Ammon's horn (tissue), 1 donor: ENCODE results near the gene ACP1.

Experiments
- DNase-seq: peaks from one replicate; pipeline ENCODE4 v3.0.0-alpha.2; 2016; ENCODE audit warnings: low spot score

The ACP1 gene

DNA sequence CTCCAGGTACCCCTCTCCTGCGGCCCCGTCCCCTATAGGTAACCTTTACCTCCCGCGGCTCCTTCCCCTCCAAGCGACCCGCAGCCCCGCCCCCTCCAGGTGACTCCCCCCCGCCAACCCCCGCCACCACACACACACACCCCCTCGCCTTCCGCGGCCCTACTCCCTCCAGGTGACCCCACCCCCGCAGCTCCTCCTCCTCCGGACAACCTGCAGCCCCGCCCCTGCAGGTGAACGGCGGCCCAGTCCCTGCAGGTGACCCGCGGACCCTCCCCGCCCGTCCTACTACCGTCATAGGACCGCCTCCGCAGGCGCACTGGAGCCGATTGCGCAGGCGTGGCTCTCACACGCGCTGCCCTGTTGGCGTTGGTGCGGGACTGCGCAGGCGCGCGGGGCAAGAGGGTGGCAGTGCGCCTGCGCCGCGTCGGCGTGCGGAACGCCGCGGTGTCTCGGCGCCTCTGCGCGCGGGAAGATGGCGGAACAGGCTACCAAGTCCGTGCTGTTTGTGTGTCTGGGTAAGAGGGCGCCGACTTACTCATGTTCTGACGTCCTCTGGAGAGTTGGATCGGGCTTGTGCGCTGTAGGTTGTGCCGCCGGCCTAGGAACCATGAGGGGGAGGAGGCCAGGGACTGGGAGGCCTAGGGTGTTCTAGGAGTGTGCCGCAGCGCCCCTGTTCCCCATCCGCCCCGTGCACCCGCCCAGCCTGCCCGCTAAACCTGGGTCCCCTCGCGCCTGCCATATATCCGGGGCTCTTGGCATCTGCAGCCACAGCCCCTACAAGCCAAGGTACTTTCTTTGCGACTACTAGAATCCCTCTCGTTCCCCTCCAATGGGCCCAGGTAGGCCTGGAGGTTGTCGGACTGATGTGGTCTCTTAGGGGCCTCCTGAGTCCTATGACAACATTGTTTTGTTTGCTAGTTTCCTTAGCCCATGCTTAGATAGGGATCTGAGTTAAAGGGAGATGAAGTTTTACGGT, at the start of gene ACP1:
TSS of gene ACP1 (plus strand) at position 455 of the 976 bp plus-strand sequence. CDS start at position 473, 18 bp downstream.
- DNase-seq: peak; percentile 94

DNA sequence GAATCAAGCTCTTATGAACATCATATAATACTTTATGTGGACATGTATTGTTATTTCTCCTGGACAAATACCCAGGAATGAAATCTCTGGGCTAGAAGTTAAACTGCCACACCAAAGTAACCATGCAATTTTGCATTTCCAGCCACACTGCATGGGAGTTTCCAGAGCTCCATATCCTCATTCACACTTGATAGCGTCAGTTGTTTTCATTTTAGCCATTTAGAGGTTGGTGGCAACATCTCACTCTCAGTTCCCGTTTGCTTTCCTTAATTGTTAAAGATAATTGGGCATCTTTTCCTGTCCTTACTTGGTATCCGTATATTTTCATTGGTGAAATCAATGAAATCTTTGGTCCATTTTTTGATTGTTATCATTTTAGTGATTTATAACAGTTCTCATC, 48.7 kb upstream of the ACP1 start:
- no peak for DNase-seq

DNA sequence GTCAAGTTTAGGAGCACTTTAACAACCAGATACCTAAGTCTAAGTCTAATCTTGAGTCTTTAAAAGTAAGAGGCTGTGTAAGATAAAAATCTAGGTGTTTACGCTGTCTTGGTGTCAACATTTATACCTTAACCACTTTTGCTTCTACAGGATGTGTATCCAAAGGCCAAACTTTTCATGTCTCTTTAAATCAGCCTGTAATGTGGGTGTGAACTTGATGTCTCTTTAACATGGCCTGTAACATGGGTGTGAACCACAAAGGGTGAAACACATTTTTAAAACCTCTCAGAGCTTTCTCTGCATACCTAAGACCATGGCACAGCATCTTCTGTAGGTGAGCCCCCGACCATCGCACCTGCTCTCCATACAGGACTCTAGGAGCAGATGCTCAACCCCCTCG, 41.3 kb upstream of the ACP1 start:
- DNase-seq: no peak

DNA sequence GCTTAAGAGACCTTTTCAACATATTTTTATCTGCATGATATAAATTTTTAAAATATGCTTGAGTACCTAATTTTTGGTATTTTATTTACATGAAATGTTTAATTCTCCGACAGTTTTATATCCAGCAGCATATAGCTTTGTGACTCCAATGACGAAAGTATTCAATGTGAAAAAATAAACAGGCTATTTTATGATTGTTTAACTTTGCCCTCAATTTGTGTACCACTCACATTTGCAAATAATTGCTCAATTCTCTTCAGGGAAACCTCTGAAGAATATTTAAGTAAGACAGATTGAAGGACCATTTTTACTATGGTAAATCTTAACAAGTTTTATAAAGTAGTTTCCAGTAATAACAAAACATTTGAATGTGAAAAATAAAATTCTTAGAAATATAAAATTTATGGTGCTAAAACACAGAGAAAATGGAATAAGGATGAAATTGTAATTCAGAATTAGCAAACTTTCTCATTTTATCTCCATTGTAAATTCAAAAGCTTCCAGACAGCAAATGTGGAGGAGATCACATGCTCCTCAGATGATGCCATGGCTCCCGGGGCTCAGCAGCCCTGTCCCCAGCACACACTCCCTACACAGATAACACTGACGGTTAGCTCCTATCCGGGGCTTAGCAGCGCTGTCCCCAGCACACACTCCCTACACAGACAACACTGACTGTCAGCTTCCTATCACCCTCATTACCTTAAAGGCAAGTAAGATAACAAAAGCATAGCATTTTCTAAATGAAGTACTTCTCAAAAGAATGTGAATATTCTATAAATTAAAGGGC, 40.6 kb upstream of the ACP1 start:
- DNase-seq: peak; percentile 56

DNA sequence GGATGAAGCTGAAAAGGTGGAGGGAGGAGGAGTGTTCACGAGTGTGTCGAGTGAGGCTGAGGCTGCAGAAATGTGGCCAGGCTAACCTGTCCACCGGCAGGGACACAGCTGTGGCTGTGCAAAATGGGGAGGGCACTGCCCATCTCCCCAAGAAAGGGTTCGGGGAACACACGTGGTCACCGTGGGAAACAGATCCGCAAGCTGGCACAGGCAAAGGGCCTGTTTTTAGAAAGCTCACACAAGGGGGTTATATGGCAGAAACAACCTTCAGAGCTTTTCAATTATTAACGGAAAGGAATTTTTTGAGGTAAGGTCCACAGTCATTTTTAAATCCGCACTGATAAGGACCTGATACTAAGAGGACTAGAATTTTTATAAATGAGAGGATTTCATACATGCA, 36.6 kb upstream of the ACP1 start:
- no peak for DNase-seq

DNA sequence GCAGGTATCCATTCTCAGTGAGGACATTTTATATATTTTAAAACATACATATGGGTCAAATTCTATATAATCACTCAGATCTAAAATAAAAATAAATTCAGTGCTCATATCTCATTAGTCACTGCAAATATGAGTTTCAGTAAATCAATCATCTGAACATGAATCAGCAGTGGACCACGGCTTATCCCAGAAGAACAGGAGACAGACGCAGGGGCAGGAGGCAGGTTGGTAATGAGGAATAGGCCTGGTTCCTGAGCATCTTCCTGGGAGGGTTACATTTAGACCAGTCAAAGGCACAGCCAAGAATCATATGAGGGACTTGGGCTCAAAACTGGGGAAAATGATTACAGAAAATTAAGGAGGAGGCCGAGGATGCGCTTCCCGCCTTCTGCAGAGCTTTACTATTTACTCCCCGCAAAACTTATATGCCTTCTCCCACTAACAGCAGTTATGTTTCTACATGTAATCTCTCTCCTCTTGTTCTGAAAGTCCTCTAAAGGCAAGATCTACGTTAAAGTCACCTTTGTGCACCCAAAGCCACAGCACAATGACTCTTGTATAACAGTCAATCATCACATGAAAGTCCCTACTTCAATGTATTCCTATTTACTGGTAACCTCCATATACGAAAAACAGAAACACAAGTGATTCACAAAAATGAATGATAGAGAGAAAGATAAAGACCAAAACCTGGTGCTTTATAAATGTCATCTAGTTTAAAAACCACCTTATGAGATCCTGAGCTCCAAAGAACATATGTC, 36.0 kb upstream of the ACP1 start:
- DNase-seq: no peak

DNA sequence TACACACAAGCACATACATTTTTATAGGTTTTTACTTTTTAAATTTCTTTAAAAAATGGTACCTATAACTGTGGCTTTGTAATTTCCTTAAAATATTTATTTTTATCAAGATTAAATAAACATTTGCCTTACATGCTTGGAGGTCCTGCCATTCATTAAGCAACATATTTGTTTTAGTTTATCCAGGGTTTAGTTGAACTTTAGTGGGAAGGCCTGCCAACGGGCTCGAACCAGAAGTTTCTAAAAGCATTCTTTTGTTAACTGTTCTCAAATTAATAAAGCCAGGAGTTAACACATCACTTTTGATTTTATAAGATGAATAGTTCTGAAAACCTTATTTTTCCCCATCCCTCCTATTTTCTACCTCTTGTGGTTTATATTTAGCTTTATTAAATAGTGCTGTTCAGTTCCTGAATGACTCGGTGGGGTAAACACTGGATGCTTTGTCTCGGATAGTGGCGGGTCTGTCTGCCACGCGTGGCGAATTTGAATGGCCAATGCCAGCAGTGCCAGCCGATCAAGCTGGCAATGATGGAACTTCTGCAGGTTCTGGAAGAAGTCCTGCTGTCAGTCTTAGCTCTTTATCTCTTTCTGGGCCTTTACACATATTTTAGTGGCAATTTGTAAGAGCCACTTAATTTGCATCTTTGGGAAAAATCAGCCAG, 33.1 kb upstream of the ACP1 start:
- DNase-seq: peak; percentile 86

DNA sequence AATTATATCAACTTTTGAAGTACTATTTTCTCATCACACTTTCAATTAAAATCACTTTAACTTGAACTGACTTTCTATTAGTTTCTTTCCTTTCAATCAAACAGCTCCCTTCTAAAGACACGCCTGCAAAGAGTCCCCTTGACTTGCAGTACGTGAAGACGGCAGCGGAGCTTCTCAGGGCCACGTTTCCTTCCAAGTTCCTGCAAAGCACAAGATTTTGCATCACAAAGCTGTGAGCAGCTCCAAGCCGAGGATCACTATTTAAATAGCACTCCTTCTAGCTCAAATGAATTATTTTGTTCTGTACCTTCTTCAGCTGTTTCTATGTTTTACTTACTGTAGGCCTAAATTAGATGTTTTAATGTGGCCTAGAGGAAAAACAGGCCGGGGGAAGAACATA, 31.7 kb upstream of the ACP1 start:
- DNase-seq: no peak

DNA sequence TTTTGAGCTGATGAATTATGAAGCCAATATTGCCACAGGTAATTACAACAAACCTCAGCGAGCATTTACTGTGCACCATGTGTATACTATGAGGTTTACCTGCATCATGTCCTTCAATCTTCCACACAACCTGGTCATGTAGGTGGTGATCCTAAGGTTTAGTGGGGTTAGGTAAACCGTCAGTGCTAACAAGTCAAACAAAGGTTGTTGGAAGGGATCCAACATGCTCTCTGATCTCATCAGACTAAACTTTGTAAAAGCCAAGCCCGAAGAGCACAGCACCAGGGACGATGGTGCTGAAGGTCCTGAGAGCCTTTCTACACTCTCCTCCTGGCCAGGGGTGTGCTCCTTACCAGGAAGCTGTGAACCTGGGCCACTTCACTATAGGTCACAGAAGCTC, 30.3 kb upstream of the ACP1 start:
- DNase-seq: no peak

DNA sequence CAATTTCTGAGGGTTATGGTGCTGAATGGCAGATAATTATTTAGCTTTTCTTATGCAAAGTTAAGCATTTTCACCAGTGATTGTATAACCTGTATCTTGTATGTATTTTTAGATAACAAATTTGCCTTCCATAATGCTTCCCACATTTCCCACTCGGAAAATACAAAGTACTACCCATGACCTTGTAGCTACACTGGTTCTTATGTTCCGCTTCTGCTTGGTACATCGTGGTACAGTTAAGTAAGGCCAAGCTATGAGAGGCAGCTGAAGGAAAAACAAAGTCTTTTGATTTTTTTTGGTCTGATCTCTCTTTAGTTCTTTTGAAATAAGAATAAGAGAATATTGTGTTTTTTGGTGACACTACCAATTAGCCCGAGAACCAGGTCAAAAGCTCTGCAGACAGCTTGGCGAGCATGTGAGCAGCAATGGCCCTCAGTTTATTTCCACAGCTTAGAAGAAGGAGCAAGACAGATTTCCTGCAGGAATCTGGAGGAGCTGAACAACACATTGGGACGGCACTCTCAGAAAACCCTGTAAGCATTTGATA, 27.7 kb upstream of the ACP1 start:
- peak; percentile 29 for DNase-seq

DNA sequence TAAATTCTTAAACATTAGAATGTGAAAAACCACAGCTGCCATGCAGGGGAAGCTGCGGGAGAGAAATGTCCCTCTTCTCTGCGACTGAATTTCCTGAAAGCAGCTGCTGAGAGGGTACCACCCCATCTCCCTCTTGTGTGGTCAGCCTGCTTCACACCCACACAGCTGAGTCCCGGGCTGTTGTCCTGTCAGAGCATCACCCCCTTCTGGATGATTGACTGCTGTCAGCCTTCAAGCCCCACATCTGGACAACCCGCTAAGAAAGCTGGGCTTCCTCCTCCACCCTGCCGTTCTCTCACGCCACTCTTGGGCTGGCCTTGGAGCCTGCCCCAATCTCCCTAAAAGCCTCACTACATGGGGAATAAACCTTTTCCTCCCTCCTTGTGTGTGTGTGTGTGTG, 26.9 kb upstream of the ACP1 start:
- DNase-seq: peak; percentile 54

DNA sequence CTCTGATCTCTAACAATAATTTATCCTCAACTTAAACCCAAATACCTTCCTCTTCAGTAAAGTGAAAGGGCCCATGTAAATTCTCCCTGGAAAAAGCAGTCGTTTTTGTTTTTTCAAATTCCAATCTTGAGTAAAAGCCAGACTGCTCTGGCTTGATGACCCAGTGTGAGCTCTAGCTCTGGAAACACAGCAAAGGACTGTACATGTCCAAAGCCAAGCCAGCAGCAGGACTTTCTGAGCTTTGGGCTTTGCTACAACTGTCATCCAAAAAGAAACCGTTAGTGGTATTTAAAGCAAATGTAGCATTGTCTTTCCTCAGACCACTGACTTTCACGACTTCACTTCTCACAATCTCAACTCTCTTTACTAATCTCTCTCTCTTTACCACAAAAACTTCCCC, 26.3 kb upstream of the ACP1 start:
- DNase-seq: peak; percentile 29

DNA sequence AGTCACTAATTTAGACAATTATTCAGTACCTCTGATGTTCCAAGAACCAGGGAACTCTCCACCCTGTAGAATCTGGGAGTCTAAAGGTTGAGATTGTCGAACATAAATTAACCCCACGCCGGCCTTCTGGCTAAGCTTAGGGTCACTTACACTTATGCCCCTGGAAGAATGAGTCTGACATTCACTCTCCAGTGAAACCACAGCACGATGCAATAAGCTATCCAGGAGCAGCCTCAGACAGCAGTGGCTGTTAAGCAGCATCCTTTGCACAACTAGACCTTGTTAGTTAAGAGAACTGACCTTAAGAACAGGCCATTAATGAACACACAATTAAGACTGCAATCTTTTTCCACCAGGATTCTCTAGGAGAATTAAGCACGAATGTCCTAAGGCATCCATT, 25.9 kb upstream of the ACP1 start:
- no peak for DNase-seq

DNA sequence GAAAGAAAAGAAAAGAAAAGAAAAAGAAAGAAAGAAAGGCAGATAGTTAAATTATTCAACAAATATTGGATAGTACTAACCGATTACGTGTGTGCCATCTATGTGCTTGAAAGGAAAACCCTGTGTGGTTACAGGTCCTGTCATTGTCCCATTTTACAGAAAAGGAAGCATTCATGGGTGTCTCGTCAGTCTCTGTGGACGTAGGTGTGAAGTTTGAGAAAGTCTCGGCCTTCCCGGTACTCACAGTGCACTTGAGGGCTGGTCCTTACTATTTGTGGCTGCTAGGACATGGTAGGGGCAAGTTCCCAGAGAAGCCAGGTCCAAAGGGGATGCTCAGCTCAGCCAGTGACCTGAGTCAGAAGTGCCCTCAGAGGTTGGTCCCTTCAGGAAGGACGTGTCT, 20.2 kb upstream of the ACP1 start:
- DNase-seq: no peak

DNA sequence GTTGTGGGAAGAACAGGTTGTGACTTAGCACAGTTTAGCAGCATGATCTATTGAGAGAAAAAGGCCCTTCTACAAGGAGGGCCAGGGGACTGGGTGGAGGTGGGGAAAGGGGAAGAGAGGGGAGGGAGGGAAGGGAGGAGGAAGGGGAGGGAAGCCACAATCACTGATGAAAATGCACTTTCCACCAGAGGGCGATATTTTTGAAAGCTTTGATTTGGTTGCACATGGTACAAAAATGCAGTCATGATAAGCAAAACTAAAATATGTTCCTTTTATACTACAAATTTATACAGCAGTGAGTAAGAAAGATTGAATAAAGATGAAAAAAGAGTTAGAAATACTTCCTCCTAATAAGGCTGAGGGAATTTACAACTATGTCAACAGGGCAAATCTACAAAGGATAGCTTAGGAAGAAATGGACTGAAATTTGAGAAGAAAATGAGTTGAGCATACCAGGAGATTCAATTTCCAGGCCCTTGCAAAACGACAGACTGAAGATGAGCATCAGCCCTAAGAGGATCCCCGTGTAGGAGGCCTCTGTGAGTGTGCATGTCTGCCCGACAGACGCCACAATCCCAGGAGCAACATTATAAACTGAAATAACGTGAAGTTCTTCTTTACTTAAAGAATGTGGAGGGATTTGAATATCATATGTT, 18.1 kb upstream of the ACP1 start:
- DNase-seq: peak; percentile 61

DNA sequence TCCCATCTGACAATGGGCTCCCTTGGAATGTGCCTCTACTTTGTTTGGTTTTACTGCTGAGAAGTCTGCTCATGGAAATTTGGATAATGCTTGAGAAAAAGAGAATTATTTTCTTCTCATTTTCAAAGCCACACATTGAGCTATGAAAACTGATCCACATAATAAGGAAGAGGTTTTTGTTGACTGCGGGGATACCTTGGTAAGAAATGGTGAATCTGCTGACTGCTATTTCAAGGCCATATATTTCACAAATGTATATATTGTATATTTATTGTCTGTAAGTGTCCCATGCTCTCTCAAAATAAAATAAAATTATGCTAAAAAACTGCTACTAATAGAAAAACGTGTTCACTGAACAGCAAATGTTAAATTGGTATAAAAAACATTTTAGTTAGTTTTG, 16.0 kb upstream of the ACP1 start:
- DNase-seq: no peak

DNA sequence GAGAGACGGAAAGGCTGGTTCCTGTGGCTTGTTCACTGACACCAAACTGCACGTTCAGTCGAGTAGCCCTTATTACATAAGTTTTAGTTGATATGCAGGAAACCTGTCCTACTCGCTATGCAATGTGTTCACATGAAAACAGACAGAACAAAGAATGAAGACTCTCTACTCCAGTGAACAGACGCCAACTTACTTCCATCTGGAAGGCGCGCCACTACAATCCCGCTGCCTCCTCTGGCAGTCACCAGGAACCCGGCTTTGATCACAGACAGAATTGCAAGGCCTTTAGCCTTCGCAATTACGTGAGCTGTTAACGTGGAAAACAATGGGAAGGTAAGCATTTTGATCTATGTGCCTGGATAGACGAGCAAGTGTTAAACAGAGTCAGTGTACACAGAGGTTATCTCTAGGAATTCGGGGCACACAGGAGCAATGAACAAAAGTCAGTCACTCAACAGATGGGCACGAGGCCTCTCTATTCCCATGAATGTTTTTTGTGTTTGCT, 15.2 kb upstream of the ACP1 start:
- no peak for DNase-seq

DNA sequence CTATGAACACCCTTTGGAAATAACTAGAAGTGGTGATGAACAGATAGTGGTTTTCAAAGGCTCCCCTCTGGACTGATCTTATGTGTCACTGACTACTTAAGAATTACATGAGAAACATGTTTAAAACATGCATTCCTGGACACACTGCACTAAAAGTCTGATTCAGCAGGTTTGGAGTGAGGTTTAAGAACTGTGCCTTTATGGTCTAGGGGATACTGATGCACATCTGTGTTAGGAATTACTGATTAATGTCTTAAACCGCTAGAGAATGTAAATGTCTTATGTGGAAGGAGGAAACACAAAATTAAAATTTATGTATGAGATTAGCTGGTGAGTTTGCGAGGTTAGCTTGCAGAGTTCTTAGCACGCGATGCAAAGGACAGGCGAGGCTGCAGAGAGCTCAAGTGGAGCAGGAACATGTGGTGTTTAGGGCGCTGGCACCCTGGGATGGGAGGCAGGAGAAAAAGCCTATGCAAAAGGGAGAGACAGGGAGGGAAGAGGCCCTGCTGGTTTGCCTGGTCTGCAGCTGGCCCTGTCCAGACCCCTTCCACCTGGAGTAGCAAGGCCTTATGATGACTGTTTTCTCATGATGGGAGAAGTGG, 12.6 kb upstream of the ACP1 start:
- no peak for DNase-seq

DNA sequence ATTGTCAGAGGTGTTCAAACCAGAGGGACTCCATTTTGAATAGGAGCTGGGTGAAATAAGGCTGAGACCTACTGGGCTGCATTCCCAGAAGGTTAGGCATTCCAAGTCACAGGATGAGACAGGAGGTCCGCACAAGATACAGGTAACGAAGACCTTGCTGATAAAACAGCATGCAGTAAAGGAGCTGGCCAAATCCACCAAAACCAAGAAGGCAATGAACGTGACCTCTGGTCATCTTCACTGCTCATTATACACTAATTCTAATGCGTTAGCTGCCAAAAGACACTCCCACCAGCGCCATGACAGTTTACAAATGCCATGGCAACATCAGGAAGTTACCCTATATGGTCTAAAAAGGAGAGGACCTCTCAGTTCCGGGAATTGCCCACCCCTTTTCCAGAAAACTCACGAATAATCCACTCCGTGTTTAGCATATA, 11.5 kb upstream of the ACP1 start:
- DNase-seq: no peak

DNA sequence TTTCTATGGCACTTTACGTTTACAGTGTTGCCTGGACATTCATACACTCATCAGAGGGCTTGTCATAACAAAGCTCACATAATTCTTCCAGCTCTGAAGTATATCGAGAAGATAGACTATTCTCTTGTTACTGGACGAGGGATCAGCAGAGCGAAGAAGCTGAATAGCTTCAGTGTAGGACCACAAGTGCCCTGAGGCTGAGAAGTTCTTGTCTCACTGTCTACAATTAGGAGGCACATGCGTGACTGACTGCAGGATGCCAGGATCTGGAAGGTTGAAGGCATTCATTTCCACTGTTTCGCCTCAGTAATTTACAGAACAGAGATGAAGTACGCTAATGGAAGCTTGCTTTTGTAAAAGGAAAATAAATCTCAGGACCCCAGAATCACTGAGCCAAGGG, 10.5 kb upstream of the ACP1 start:
- DNase-seq: no peak
